Activated T-helper 1 cell treated with anti-CD3 and anti-CD28 coated beads, Interleukin-12 subunit alpha, Interleukin-12 subunit beta, Interleukin-2, Interleukin-4 antibody, amounts not matched to agents 30 ng/mL and 10 ng/mL and 1 ng/mL, durations not matched to agents 14 hours and 24 hours and 36 hours (primary cell): ENCODE measurements around the gene TMEM139. TPM values are rescaled to one million over a fixed set of nuclear protein-coding genes. Genes with fewer than 3 reads are reported as not detected.
"Not testable (repeated sequence)": the region's sequence is repeated elsewhere in the genome, so short reads cannot be mapped to it uniquely, and the experiment has no call there.

Experiments used
- DNase-seq: peaks from one replicate; pipeline ENCODE4 v3.0.0; 2021; ENCODE audit warnings: low spot score
- H3K27ac Mint-ChIP-seq: one replicate; pipeline ENCODE4 v1.8.0; 2021; ENCODE audit warnings: mild to moderate bottlenecking, mixed read lengths
- H3K27me3 Mint-ChIP-seq: one replicate; pipeline ENCODE4 v1.8.0; 2022; ENCODE audit warnings: mild to moderate bottlenecking, moderate library complexity, mixed read lengths; ENCODE audit not compliant: insufficient read depth
- H3K36me3 Mint-ChIP-seq: one replicate; pipeline ENCODE4 v1.8.0; 2021; ENCODE audit warnings: low read depth, mixed read lengths
- H3K4me1 Mint-ChIP-seq: one replicate; pipeline ENCODE4 v1.8.0; 2021; ENCODE audit warnings: low read depth, mixed read lengths
- H3K4me3 Mint-ChIP-seq: one replicate; pipeline ENCODE4 v1.8.0; 2021; ENCODE audit warnings: mild to moderate bottlenecking, moderate library complexity, mixed read lengths
- H3K9me3 Mint-ChIP-seq: one replicate; pipeline ENCODE4 v1.8.0; 2021; ENCODE audit warnings: mixed read lengths
- intact Hi-C: fragments of 100-400 bp; cut with micrococcal nuclease; formaldehyde crosslinking; loops from one replicate; pipeline ENCODE4 v1.15.1; 2024
- total RNA-seq: library from RNA; stranded (reverse); gene quantifications from 2 replicates; pipeline ENCODE4 v1.2.3, GENCODE V29; 2022

Gene TMEM139
- total RNA-seq, 1 donor from 2014 or later, result 0.73 TPM

- no peak for DNase-seq
- no peak overlapping the region for H3K4me3 Mint-ChIP-seq
- intact Hi-C loops, result loop anchor here (5.0 to 10.0 kb wide), 3 partner anchors 617 to 1551 kb away; partner anchors contain the start of genes SSBP1 and TCAF1
- peaks cover 4% of the 10 kb centered on the region for H3K9me3 Mint-ChIP-seq
- H3K36me3 Mint-ChIP-seq, result peaks cover 18% of the 10 kb centered on the region
- no peak overlapping the region for H3K27ac Mint-ChIP-seq
- H3K27me3 Mint-ChIP-seq, result no peaks in the 10 kb centered on the region
- H3K4me1 Mint-ChIP-seq, result peaks cover 61% of the 10 kb centered on the region
These were observed 666 bp downstream of the TMEM139 start for GRCh38 chr7:143285470-143285778.

GRCh38 chr7:143285806-143286521, 1.2 kb downstream of the TMEM139 start:
- intact Hi-C loops, result loop anchor here (5.0 to 10.0 kb wide), 3 partner anchors 616 to 1551 kb away; partner anchors contain the start of genes SSBP1 and TCAF1
- no peak overlapping the region for H3K27ac Mint-ChIP-seq
- peaks cover 19% of the 10 kb centered on the region for H3K36me3 Mint-ChIP-seq
- H3K9me3 Mint-ChIP-seq, result peaks cover 4% of the 10 kb centered on the region
- H3K4me1 Mint-ChIP-seq, result peaks cover 62% of the 10 kb centered on the region
- H3K27me3 Mint-ChIP-seq, result no peaks in the 10 kb centered on the region
- no peak overlapping the region for H3K4me3 Mint-ChIP-seq
- DNase-seq, result no peak

- H3K4me1 Mint-ChIP-seq, result peaks cover 65% of the 10 kb centered on the region
- peak overlapping the region; percentile 43 for H3K4me3 Mint-ChIP-seq
- DNase-seq, result no peak
- no peak overlapping the region for H3K27ac Mint-ChIP-seq
- peaks cover 23% of the 10 kb centered on the region for H3K36me3 Mint-ChIP-seq
- H3K27me3 Mint-ChIP-seq, result no peaks in the 10 kb centered on the region
- H3K9me3 Mint-ChIP-seq, result peaks cover 4% of the 10 kb centered on the region
- intact Hi-C loops, result loop anchor here (5.0 to 10.0 kb wide), 3 partner anchors 616 to 1552 kb away; partner anchors contain the start of genes SSBP1 and TCAF1
These were observed 1.7 kb downstream of the TMEM139 start for GRCh38 chr7:143286522-143286890.

- Mint-ChIP-seq H3K4me1 (peaks cover 64% of the 10 kb centered on the region), H3K9me3 (peaks cover 4% of the 10 kb centered on the region), H3K36me3 (peaks cover 29% of the 10 kb centered on the region), H3K4me3 (peak overlapping the region; percentile 94), H3K27me3 (no peaks in the 10 kb centered on the region), H3K27ac (peak overlapping the region; percentile 92)
- intact Hi-C loops, result loop anchor here (5.0 to 10.0 kb wide), 3 partner anchors 615 to 1553 kb away; partner anchors contain the start of genes SSBP1 and TCAF1
- no peak for DNase-seq
These were observed 2.7 kb downstream of the TMEM139 start for GRCh38 chr7:143287339-143287934.

- peak within 1 kb of the TSS; percentile 92 for H3K27ac Mint-ChIP-seq
- peak within 1 kb of the TSS; percentile 94 for H3K4me3 Mint-ChIP-seq
- H3K36me3 Mint-ChIP-seq, result peaks cover 31% of the 10 kb centered on the region
- peak; percentile 98 for DNase-seq
- H3K9me3 Mint-ChIP-seq, result peaks cover 4% of the 10 kb centered on the region
- H3K4me1 Mint-ChIP-seq, result peaks cover 63% of the 10 kb centered on the region
- no peaks in the 10 kb centered on the region for H3K27me3 Mint-ChIP-seq
- intact Hi-C loops, result loop anchor here (1.0 to 10.0 kb wide), 8 partner anchors 25 to 1553 kb away; partner anchors contain the start of genes GSTK1, SSBP1 and TCAF1
These were observed 3.4 kb downstream of the TMEM139 start, which contains the start of gene CASP2 for GRCh38 chr7:143287935-143288826. Gene CASP2 (plus strand): TSS chr7:143288351. CDS start chr7:143288456, 105 bp downstream.

- intact Hi-C loops, result loop anchor here (1.0 to 10.0 kb wide), 9 partner anchors 10 to 1554 kb away; partner anchors contain the start of genes GSTK1, SSBP1 and TCAF1
- Mint-ChIP-seq H3K36me3 (peaks cover 36% of the 10 kb centered on the region), H3K27me3 (no peaks in the 10 kb centered on the region), H3K4me3 (peak overlapping the region; percentile 94), H3K27ac (peak overlapping the region; percentile 85), H3K9me3 (peaks cover 4% of the 10 kb centered on the region), H3K4me1 (peaks cover 61% of the 10 kb centered on the region)
- no peak for DNase-seq
These were observed 4.1 kb downstream of the TMEM139 start for GRCh38 chr7:143288836-143289235.

GRCh38 chr7:143289421-143289820, 4.7 kb downstream of the TMEM139 start:
- H3K27ac Mint-ChIP-seq, result peak overlapping the region; percentile 85
- DNase-seq, result no peak
- no peaks in the 10 kb centered on the region for H3K27me3 Mint-ChIP-seq
- H3K36me3 Mint-ChIP-seq, result peaks cover 42% of the 10 kb centered on the region
- peak overlapping the region; percentile 94 for H3K4me3 Mint-ChIP-seq
- H3K4me1 Mint-ChIP-seq, result peaks cover 61% of the 10 kb centered on the region
- intact Hi-C loops, result loop anchor here (1.0 to 10.0 kb wide), 5 partner anchors 10 to 1555 kb away; partner anchors contain the start of genes SSBP1 and TCAF1
- peaks cover 4% of the 10 kb centered on the region for H3K9me3 Mint-ChIP-seq

- DNase-seq, H3K27me3 Mint-ChIP-seq, H3K9me3 Mint-ChIP-seq: not testable (repeated sequence)
- peak overlapping the region; percentile 94 for H3K4me3 Mint-ChIP-seq
- peak overlapping the region; percentile 85 for H3K27ac Mint-ChIP-seq
- peaks cover 61% of the 10 kb centered on the region for H3K4me1 Mint-ChIP-seq
- H3K36me3 Mint-ChIP-seq, result peaks cover 47% of the 10 kb centered on the region
- intact Hi-C loops, result loop anchor here (1.0 to 10.0 kb wide), 5 partner anchors 9 to 1555 kb away; partner anchors contain the start of genes SSBP1 and TCAF1
These were observed 5.1 kb downstream of the TMEM139 start for GRCh38 chr7:143289888-143290287.

GRCh38 chr7:143290293-143290692, 5.5 kb downstream of the TMEM139 start:
- no peak for DNase-seq
- intact Hi-C loops, result no loop called here
- H3K4me1 Mint-ChIP-seq, result peaks cover 63% of the 10 kb centered on the region
- H3K27me3 Mint-ChIP-seq, result no peaks in the 10 kb centered on the region
- H3K27ac Mint-ChIP-seq, result peak overlapping the region; percentile 85
- peak overlapping the region; percentile 94 for H3K4me3 Mint-ChIP-seq
- H3K9me3 Mint-ChIP-seq, result peaks cover 4% of the 10 kb centered on the region
- peaks cover 50% of the 10 kb centered on the region for H3K36me3 Mint-ChIP-seq

- intact Hi-C loops, result no loop called here
- H3K9me3 Mint-ChIP-seq, result no peaks in the 10 kb centered on the region
- H3K4me1 Mint-ChIP-seq, result peaks cover 71% of the 10 kb centered on the region
- DNase-seq, result no peak
- H3K27ac Mint-ChIP-seq, result no peak overlapping the region
- no peak overlapping the region for H3K4me3 Mint-ChIP-seq
- no peaks in the 10 kb centered on the region for H3K27me3 Mint-ChIP-seq
- H3K36me3 Mint-ChIP-seq, result peaks cover 68% of the 10 kb centered on the region
These were observed 8.1 kb downstream of the TMEM139 start for GRCh38 chr7:143292876-143293275.

- H3K27ac Mint-ChIP-seq, result no peak overlapping the region
- H3K4me3 Mint-ChIP-seq, result no peak overlapping the region
- peaks cover 74% of the 10 kb centered on the region for H3K36me3 Mint-ChIP-seq
- intact Hi-C loops, result no loop called here
- no peak for DNase-seq
- no peaks in the 10 kb centered on the region for H3K9me3 Mint-ChIP-seq
- H3K4me1 Mint-ChIP-seq, result peaks cover 67% of the 10 kb centered on the region
- no peaks in the 10 kb centered on the region for H3K27me3 Mint-ChIP-seq
These were observed 11.1 kb downstream of the TMEM139 start for GRCh38 chr7:143295870-143296269.

GRCh38 chr7:143296686-143297085, 11.9 kb downstream of the TMEM139 start:
- Mint-ChIP-seq H3K27me3 (no peaks in the 10 kb centered on the region), H3K36me3 (peaks cover 76% of the 10 kb centered on the region), H3K4me3 (no peak overlapping the region), H3K27ac (peak overlapping the region; percentile 29), H3K9me3 (no peaks in the 10 kb centered on the region), H3K4me1 (peaks cover 59% of the 10 kb centered on the region)
- no peak for DNase-seq
- intact Hi-C loops, result no loop called here
